ENCODE measurements around the gene IRF3.

GRCh38 chr19:49696115-49696514 is 30.5 kb upstream of the IRF3 start:
- TF ChIP-seq CTCF (IDR thresholded peaks at IDR 0.05; ENCODE audit: low read depth, low read length, poor library complexity, severe bottlenecking): no peak
- TF ChIP-seq EZH2phosphoT487 (IDR thresholded peaks at IDR 0.05; ENCODE audit: borderline replicate concordance, low read length): no peak

Measured in DOHH2 (cell line).